ENCODE data around the gene SERINC4.

SERINC4 gene

GRCh38 chr15:43795997-43796396 lies 4.0 kb downstream of the SERINC4 start:
- no peak for DNase-seq

- no peak for DNase-seq
Measured at GRCh38 chr15:43795197-43795596, 4.8 kb downstream of the SERINC4 start.

GRCh38 chr15:43794269-43795037 lies 5.6 kb downstream of the SERINC4 start:
- no peak for DNase-seq

- DNase-seq = no peak
Measured at GRCh38 chr15:43793647-43794046, 6.4 kb downstream of the SERINC4 start.

GRCh38 chr15:43792761-43793476 lies 7.1 kb downstream of the SERINC4 start:
- peak in 1 of 2 donors; percentile 24 for DNase-seq

GRCh38 chr15:43791993-43792760 lies 7.8 kb downstream of the SERINC4 start, which contains the start of gene SERF2:
Gene SERF2, plus strand, starts transcription at chr15:43792320. Its CDS starts 57 bp downstream, at chr15:43792377.
- peak; percentile 100 for DNase-seq

- DNase-seq = no peak
Measured at GRCh38 chr15:43789409-43789808, 10.6 kb downstream of the SERINC4 start.

GRCh38 chr15:43779016-43779415 lies 21.0 kb downstream of the SERINC4 start:
- no peak for DNase-seq

- peak; percentile 85 to 89 for DNase-seq
Measured at GRCh38 chr15:43777267-43777914, 22.6 kb downstream of the SERINC4 start.

- DNase-seq = peak; percentile 72 to 84
Measured at GRCh38 chr15:43776718-43777266, 23.2 kb downstream of the SERINC4 start, which contains the start of gene ELL3. Gene ELL3, minus strand, starts transcription at chr15:43776966. Its CDS starts 65 bp downstream, at chr15:43776901.

- peak; percentile 35 to 38 for DNase-seq
Measured at GRCh38 chr15:43776101-43776717, 23.8 kb downstream of the SERINC4 start.

- no peak for DNase-seq
Measured at GRCh38 chr15:43775411-43775965, 24.5 kb downstream of the SERINC4 start.

- DNase-seq = no peak
Measured at GRCh38 chr15:43774062-43774461, 26.0 kb downstream of the SERINC4 start.

- no peak for DNase-seq
Measured at GRCh38 chr15:43772624-43773023, 27.4 kb downstream of the SERINC4 start.

- DNase-seq = no peak
Measured at GRCh38 chr15:43771816-43772215, 28.2 kb downstream of the SERINC4 start.

GRCh38 chr15:43769584-43770228 lies 30.3 kb downstream of the SERINC4 start:
- peak; percentile 74 to 75 for DNase-seq

- no peak for DNase-seq
Measured at GRCh38 chr15:43763819-43764446, 36.1 kb downstream of the SERINC4 start.

GRCh38 chr15:43762824-43763223 lies 37.2 kb downstream of the SERINC4 start:
- DNase-seq = no peak

GRCh38 chr15:43751885-43752284 lies 48.1 kb downstream of the SERINC4 start:
- no peak for DNase-seq

- peak; percentile 36 to 38 for DNase-seq
Measured at GRCh38 chr15:43749690-43750345, 50.2 kb downstream of the SERINC4 start.

All from stimulated activated CD4-positive, alpha-beta T cell treated with anti-CD3 and anti-CD28 coated beads, Interleukin-2, amount 100 ng/mL, for 24 hours (primary cell).